Occipital lobe (tissue), 2 donors: ENCODE data around the gene MYO5A. TPM values are rescaled to one million over a fixed set of nuclear protein-coding genes. Genes with fewer than 3 reads are reported as not detected.
"Not testable (repeated sequence)": the region's sequence is repeated elsewhere in the genome, so short reads cannot be mapped to it uniquely, and the experiment has no call there.

ENCODE experiments used
- DNase-seq: peaks from one replicate; lab custom pipeline; 2025; lab: John Stamatoyannopoulos, UW
- total RNA-seq: library from RNA; depleted of rRNA; stranded (reverse); fragments of >200 nt; gene quantifications from one replicate; pipeline ENCODE4 v1.2.3, GENCODE V29; 2014

MYO5A gene
- total RNA-seq, 1 donor from 2014 or later: 155 TPM

DNA sequence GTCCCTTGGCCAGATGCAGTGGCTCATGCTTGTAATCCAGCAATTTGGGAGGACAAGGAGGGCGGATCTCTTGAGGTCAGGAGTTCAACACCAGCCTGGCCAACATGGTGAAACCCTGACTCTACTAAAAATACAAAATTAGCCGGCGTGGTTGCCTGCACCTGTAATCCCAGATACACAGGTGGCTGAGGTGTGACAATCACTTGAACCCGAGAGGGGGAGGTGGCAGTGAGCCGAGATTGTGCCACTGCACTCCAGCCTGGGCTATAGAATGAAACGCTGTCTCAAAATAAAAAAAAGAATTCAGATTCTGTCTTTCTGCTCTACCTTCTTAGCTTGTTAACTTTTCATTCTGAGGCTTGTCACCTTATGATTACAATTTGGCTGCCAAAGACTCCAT, 22.1 kb downstream of the MYO5A start:
- DNase-seq: no peak

DNA sequence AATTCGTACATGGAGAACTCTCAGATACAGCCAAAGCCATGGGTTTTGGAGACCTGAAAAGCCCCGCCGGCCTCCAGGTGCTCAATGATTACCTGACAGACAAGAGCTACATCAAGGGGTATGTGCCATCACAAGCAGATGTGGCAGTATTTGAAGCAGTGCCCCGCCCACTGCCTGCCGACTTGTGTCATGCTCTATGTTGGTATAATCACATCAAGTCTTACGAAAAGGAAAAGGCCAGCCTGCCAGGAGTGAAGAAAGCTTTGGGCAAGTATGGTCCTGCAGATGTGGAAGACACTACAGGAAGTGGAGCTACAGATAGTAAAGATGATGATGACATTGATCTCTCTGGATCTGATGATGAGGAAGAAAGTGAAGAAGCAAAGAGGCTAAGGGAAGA, 23.5 kb downstream of the MYO5A start:
- DNase-seq: no peak

DNA sequence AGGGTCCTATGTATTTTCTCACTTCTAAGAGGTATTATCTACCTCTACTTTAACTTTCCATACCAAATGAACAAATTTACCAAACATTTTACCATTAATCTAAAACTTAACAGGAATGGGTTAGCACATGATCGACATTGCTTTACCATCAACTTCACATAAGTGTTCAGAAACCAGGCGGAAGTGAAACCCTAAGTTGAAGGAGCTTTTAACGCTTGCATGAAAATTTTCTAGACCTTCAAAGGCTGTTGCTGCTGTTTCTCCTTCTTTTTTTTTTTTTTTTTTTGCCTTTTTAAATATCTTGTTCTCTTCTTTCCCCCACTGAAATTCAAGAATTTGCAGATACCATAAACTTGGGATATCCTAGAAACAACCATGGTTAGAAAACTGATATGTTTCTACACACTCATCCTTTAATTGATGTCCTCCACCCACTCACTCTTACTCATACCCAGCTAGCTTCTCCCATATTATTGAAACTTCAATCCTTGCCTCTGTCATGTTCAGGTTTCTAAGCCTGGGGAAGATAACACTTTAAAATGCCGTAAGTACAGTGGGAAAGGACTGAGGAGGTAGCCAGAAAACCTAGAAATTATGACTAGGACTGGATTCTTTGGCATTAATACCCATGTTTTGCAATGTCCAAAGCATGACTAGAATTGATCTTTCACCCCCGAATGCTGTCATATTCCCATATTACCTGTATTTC, 24.7 kb downstream of the MYO5A start:
- no peak for DNase-seq

DNA sequence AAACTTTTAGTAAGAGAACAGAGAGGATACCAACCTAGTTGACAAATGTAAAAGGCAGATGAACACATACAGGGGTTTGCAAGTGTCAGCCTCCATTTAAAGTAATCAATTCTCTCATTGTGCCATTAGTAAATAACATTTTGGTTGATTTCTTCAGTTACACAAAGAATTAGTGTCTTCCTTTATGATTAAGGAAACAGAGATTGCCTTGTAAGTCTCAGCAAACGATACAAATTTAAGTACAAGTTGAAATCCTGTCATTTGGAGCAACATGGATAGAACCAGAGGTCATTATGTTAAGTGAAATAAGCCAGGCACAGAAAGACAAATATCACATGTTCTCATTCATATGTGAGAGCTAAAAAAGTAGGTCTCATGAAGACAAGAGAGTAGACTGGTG, 26.1 kb downstream of the MYO5A start:
- DNase-seq: no peak

DNA sequence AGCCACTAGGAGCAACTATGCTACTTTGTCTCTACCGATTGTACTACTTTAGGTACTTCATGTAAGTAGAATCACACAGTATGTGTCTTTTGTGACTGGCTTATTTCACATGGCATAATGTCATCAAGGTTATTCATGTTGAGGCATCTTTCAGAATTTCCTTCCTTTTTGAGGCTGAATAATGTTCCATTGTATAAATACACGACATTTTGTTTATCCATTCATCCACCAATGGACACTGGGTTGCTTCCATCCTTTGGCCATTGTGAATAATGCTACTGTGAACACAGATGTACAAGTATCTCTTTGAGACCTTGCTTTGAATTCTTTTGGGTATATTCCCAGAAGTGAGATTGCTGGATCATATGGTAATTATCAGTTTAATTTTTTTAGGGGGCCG, 29.2 kb downstream of the MYO5A start:
- no peak for DNase-seq

DNA sequence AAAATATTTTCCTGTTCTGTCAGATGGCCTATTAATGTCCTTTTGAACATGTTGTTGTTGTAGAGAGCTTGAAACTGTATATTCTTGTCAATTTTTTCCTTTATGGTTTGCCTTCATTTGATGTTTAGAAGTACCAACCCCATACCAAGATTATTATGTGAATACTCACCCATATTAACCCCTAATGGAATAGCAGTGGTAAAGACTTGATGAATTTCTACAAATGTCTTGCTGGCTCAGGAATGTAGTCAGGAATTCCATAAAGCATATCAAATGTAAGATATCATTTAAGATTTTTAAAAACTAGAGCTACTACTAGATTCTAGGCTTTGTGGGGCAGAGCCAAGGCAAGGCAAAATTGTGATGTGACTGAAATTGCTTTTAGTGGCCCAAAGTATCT, 30.0 kb downstream of the MYO5A start:
- DNase-seq: no peak

DNA sequence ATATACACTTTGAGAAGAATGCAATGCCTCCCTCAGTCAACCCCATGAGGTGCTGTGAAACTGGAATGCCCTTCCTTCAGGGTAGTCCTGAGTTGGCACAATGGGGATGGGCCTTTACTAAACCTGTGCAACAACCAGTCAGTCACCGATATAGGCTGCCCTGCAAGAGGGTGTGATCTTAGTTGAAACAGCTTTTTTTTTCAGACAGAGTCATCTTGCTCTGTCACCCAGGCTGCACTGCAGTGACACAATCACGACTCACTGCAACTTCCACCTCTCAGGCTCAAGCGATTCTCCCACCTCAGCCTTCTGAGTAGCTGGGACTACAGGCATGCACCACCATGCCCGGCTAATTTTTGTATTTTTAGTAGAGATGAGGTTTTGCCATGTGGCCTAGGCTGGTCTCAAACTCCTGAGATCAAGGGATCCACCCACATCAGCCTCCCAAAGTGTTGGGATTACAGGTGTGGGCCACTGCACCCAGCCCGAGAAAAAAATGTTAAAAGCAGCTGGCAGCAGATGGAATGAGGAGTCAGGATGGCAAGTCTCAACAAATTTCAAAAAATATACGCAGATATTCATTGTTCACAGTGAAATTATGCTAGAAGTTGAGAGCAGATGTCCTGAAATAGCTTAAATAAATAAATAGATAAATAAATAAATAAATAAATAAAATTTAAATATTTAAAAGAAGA, 31.8 kb downstream of the MYO5A start:
- no peak for DNase-seq

DNA sequence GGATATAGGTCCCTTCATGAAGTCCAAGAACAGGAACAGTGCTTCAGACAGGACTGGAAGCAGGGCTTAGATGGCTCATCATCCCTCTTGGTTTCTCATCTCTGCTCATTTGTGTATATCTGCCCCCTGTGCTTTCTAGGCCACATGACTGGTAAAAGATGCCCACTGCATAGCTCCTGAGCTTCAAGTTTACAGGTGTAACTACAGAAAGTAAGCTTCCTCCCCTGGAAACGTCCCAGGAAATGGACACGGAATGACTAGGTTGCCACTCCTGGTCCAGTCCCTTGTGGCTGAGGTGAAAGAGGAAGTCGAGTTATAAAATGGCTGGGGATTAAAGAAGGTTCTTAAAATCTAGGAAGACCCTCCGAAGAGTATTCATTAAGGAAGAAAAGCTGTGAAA, 32.5 kb downstream of the MYO5A start:
- no peak for DNase-seq

DNA sequence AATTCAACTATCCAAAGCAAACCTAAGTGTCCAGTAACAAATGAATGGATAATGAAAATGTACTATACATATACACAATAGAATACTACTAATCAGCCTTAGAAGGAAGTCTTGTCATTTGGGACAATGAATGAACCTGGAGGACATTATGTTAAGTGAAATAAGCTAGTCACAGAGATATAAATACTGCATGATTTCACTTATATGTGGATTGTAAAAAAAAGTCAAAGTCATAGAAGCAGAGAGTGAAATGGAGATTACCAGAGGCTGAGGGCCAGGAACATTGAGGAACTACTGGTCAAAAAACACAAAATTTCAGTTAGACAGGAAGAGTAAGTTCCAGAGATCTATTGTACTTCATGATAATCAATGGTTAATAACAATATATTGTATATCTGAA, 33.6 kb downstream of the MYO5A start:
- DNase-seq: no peak

DNA sequence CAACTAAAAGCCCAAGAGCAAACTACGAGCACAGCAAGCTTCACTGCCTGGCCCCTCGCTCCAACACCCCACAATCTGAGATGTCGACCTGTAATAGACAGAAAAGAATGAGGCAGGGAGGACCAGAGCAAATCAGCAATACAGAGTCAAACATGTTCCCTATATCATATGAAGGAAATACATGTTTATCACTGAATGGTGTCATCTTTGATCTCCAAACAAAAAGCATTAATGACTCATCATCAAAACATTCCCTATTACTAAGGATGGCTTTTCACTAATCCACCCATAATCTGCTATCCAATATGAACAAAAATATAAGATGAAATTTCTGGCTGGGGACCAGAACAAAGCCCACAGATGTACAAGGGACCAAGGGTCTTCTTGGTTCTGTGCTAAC, 34.7 kb downstream of the MYO5A start:
- DNase-seq: no peak

DNA sequence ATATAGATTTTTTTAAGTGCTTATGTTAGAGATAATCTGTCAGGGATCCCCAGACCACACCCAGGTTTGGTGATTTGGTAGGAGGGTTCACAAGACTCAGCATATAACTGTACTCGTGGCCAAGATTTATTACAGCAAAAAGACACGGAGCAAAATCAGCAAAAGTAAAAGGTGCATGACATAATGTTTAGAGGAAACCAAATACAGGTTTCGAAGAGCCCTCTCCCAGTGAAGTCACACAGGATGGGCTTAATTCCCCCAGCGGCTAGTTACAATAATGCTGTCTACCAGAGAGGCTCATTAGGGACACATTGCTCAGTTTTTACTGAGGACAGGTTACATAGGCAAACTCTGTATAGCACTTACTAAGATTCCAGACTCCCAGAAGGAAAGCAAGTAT, 36.5 kb downstream of the MYO5A start:
- no peak for DNase-seq

DNA sequence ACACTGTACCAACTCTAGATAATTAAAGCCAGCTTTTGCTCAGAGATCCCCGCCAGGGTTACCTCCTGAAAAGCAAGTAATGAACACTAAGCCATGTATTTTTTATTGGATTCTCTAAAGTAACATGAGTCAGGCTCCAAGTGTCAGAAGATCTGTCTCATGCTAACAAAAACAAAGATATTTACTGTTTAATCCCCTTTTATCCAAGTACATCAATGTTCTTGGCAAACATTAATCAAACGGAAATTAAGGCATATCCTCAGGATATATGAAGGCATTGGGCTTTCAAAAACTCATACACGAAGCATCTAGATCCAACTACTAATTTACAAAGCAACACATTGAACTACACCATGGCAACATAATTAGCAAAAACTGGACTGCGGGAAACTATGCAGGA, 37.2 kb downstream of the MYO5A start:
- DNase-seq: no peak

DNA sequence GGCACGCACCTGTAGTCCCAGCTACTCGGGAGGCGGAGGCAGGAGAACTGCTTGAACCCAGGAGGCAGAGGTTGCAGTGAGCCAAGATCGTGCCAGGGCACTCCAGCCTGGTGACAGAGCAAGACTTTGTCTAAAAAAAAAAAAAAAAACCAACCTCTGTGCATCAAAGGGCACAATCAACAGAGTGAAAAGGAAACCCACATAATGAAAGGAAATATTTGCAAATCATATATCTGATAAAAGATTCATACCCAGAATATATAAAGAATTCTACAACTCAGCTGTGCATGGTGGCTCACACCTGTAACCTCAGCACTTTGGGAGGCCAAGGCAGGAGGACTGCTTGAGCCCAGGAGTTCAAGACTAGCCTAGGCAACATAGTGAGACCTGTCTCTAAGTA, 39.2 kb downstream of the MYO5A start:
- not testable (repeated sequence) for DNase-seq

DNA sequence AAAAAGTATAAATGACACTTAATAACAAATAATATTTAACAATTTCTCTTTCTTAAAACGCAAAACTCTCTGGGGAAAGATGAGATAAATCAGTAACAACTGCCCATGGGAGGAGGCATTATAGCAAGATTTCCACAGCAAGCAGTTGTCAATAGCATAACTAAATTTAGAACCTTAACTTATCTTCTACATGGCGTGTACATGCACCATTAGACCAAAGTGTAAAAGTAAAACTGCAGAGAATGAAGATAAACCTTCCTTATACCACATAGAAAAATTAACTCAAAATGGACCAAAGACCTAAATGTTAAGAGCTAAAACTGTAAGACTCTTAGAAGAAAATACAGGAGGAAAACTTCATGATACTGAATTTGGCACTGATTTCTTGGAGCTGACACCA, 39.9 kb downstream of the MYO5A start:
- DNase-seq: no peak

DNA sequence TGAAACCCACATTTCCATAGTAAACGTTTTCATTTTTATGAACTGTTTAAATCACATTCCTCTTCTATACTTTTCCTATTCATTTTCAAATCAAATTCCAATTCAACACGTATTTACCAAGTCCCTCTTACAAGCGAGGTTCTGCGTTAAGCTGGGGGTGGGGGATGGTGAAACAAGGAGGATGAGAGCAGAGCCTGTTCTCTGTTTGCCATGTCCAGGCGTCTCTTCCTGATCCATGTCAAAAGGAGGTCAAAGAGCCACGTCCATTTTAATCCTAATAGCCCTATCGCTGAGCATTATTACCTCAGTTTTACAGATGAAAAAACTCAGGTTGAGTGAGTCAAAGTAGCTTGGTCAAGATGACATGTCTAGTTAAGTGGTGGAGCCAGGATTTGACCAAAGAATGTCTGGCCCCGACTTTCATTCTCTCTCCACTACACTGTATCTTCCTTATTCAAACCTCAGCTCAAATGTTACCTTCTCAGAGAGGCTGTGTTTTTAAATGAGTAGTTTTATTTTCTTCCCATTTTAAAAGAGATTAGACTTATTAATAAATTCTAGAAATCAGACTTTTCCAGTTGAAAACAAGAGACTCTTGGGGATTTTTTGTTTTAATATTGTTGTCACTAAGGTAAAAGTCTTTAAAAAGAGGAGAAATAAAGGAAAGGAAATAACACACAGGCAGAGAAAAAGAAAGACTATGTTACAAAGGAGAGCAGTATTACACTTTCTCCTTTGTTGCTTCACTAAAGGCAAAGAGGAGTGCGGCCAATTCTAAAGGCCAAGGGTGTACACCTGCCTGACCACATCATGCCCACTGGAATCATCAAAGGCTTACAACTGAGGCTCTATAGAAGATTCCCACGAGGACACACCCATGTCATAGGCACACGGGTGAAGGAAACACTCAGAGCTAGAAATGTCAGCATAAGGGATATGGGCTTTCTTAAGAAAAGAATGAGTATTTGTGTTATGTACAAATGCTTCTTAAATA, 42.4 kb downstream of the MYO5A start:
- DNase-seq: no peak

DNA sequence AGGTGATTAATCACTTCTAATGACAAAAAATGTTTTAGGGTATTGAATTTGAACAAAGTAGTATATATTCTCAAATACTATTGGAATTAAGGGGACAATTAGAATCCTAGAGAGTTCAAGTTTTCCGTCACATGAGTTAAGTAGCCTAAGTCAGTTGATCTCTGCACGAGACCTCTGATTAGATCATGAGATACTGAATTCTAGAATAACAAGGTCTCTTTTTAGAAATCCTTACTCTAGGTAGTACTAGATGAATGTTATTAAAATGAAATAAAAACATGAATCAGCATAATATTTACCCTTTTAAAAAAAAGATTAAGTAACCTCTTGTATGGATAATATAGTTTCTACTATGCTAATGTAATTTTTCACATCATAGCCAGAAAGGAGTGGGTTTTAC, 43.4 kb downstream of the MYO5A start:
- no peak for DNase-seq

DNA sequence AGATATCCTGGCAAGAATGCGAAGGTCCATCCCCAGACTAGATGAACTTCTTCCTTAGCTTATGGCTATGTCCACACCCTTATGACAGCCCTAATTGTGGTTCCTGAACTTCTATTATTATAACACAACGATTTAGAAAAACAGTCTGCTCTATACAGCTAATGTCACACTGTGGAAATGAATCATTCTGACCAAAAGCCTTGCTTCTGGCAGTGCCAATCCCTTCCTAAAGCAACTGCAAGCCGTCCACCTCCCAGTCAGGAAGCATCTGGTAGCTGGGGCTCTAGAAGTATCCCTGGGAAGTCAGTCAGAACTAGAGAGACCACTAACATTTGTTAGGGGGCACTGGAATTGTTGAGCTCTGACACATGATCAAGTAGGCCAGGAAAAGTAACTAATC, 45.0 kb downstream of the MYO5A start:
- no peak for DNase-seq

DNA sequence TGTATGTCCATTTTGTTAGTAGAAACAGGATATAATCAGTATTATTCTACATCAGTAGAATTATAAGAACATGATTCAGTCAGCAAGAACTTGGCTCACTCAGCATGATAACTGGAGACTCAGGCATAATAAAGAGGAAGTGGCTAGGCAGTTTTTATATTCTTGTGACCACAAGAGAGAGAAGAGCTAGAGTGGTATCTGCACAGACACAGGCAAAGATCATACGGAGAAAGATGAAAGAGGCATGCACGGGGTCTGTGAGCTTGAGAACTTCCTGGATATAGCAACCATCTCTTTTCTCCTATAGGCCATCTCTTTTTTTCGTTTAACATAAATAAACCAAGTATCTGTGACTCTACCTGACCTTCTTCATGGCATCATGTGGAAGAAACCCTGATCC, 46.8 kb downstream of the MYO5A start:
- DNase-seq: no peak

DNA sequence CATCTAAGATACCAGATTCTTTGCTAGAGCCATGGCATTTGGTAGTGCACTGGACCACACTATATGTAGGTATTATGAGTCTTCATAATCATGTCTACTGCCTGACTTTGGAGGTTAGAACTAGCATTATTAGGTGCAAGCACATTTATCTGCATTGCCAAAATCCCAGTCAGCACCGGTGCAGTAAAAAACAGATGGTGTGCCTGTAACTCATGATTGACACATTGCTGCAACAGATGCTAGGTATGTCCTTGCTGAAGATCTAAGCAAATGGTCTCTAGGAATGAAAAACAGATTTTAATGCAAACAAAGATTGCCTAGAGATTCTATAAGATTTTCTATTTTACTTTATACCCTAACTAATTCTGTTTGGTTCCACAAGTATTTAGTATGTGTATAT, 47.7 kb downstream of the MYO5A start:
- no peak for DNase-seq

DNA sequence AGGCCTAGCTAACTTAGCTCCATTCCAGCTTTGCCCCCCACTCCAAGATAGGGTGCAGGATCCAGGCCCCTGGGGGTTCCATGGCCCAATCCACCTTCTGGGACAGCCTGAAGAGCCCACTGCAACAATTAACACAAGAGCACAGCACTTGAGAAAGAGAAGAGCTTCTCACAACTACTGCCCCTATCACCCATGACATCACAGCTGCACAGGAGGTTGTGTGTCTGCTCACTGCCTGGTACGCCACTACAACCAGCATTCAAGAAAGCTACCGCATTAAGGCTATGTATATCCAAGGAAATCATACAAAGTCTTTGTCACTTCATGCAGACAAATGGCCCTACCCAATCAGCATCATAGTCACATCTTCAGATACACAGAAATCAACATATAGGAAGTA, 62.0 kb downstream of the MYO5A start:
- no peak for DNase-seq

DNA sequence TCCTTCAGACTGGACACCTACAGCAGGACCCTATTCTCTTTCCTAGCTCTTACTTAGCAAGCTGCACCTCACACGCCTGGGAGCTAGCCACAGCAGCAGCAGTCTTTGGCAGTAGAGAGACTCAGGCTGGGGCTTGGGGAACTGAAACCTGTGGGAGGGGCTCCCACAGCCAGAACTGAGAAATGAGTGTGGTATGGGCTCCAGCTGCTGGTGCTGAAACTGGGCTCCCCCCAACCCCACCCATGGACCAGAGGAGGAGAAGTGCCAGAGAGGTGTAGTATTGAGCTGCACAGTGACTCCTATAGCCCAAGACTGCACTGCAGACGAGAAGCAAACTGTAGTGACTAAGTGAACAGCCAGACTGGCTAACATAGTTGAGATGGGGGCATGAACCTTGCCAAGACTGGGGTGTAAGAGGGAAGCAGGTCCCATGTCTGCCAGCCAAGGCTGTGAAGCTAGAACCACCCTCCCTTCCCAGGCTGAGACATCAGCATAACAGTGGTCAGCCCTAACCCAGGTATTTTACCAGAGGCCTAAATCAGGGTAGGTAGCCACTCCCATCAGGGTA, 62.5 kb downstream of the MYO5A start:
- no peak for DNase-seq

DNA sequence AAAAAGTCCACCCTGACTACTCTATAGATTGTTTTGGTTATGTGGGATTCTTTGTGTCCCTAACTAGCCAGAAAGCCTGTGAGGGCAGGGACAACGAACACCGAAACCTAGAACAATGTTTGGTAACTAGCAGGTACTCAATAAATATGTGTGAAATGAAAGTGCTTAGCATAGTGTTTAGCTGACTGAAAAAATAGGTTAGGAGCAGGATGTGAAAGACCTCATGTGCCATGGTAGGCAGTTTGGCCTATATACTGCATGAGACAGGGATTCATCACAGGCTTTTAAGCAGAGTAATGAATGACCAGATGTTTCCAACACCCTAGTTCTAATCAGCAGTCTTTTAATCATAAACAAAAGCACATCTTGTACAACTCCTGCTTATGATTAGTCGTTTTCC, 64.2 kb downstream of the MYO5A start:
- no peak for DNase-seq
